T-helper 1 cell treated with Interleukin-12 subunit alpha and Interleukin-12 subunit beta and Interleukin-4 antibody, amounts not matched to agents 30 ng/mL and 1 ng/mL, for 36 hours (primary cell): ENCODE measurements around the gene GRN. TPM values are rescaled to one million over a fixed set of nuclear protein-coding genes. Genes with fewer than 3 reads are reported as not detected.
"Not testable (repeated sequence)": the region's sequence is repeated elsewhere in the genome, so short reads cannot be mapped to it uniquely, and the experiment has no call there.

ENCODE experiments used
- intact Hi-C: fragments of 100-400 bp; cut with micrococcal nuclease; formaldehyde crosslinking; loops from one replicate; pipeline ENCODE4 v1.15.1; 2024
- total RNA-seq: library from RNA; stranded (reverse); gene quantifications from 2 replicates; pipeline ENCODE4 v1.2.3, GENCODE V29; 2022

GRN gene
- total RNA-seq, 1 donor from 2014 or later = 58.0 TPM

GRCh38 chr17:44359458-44360143, 14.5 kb downstream of the GRN start:
- intact Hi-C loops = no loop called here

DNA sequence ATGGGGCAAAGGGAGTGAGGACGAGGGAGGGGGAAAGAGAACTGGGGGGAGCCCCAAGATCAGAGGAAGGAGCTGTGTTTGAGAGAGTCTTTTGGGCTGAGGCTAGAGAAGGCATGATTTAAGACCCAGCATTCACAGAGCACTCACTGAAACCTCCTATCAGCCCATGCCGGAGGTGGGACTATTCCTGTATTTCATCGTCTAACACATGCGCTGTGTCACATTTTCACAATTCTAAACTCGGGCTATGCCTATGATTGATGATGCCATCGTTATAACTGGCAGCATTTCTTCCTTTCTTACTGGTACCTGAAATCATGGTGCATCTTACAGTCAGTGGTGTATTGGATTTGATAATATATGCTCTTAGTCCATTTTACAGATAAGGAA, 15.0 kb downstream of the GRN start:
- intact Hi-C loops = no loop called here

DNA sequence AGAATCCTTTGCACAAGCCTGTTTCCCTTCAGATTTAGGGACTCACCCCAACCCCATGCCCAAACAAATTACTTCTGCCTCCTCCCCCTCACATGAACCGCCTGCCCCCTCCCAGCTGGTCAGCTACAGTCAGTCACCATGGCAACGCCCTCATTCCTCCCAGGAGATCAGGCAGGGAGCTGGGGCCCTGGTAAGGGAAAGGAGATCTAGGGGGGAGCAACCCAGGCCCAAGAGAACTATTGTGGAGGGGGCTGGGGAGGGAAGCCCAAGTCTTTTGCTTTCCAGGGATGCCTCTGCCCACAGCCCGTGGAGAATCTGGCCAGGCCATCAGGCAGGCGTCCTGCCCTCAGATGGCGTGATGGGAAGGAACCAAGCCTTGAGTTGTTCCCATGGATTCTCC, 15.7 kb downstream of the GRN start:
- intact Hi-C loops = no loop called here

GRCh38 chr17:44361292-44362260, 16.5 kb downstream of the GRN start:
- intact Hi-C loops = no loop called here

DNA sequence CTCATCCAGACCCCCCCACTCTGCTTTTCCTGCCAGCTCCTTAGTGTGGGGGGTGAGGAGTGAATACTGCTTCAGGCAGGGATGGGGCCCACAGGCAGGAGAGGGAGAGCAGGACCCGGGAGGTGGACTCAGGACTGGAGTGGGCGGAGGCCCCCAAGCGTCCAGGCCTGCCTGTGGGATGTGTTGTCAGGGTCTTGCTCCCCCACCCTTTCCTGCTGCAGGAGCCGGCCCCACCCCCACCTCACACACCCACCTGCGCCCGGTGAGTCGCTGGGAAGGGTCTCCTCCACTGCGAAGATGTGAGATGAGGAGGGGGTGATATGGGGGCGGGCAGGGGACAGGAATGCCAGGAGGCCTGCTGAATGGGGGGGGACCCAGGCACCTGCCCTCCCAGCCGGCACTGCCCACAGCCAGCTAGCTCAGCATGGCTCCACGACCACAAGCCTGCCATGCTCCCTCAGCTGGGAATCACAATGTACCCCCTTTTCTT, 17.4 kb downstream of the GRN start:
- intact Hi-C loops = no loop called here

GRCh38 chr17:44362949-44363612, 18.0 kb downstream of the GRN start:
- intact Hi-C loops = loop anchor here (1.0 kb wide), 1 partner anchor 22 kb away; no protein-coding TSS in a partner anchor

DNA sequence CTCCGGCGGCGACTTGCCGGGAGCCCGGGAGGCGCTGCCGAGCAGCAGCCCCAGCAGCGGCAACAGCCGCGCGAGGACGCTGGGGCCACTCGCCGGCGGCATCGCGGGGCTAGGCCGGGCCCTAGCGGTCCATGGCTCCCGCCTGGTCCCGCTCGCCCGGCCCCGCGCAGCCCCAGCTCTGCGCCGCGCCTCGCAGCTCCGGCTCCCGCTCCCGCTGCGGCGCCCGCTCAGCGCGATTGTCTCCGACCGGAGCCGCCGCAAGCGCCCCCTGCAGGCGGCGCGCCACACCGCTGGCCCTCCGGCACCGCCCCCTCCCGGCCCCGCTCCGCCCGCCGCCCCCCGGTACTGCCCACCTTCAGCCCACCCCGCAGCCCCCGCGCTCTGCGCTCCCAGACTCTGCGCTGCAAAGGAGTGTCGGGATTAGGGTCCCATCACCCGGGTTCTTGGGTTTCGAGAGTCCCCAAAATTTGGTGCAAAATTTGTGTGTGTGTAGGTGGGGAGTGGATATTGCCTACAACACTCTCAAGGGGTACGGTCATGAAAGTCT, 18.6 kb downstream of the GRN start, which contains the start of gene FAM171A2:
Gene FAM171A2, minus strand, starts transcription at position 241 of the 547 bp plus-strand sequence. Its CDS starts 139 bp downstream, at position 102.
- intact Hi-C loops = loop anchor here (1.0 kb wide), 1 partner anchor 22 kb away; no protein-coding TSS in a partner anchor

DNA sequence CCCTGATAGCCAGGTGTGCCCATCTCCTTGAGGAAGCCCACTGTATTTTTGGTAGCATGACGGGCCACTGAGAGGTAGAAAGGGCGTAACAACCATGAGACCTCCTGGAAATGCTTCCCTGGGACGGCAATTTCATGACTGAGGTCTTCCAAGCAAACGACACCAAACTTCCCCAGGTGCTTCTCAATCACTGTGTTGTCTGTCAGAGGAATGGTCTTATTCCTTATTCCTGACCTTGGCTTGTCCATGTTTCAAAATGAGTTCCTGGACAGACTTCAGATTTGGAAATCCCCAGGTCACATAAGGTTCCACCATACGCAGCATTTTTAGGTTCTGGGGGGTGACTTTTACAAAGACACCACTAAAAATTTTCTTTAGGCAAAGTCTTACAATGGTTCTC, 19.9 kb downstream of the GRN start:
- intact Hi-C loops = not testable (repeated sequence)

DNA sequence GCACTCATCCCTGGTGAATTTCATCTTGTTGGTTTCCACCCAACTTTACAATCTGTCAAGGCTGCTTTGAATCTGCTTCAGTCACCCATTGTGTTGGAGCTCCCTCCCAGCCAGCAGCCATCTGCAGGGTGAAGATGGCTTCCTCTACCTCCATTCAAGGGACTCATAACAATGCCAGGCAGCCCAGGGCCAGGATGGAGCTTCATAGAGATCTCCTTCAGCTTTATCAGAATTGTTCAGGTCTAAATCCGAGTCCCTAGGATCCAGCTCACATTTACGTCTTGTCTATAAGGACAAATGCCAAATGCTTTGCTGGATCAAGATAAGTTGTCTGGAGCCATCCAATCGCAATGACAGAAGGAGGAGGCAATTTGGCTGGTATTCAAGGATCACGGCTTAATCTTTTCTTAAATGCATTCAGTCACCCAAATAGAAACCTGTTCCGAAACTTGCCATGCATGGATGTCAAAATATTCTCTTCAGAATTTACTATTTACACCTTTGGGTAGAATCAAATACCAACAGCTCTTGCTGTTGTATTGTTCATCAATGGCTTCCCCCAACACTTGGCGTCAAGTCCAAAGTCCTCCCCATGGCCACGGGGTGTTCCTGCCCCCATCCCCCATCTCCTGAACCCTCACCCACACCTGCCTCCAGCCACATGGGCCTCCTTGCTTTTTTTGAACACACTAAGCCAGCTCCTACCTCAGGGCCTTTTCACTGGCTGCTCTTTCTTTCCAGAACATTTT, 22.3 kb downstream of the GRN start:
- intact Hi-C loops = no loop called here

- intact Hi-C loops = not testable (repeated sequence)
These were observed 23.5 kb downstream of the GRN start for GRCh38 chr17:44368391-44369243.

- intact Hi-C loops = not testable (repeated sequence)
These were observed 24.4 kb downstream of the GRN start for GRCh38 chr17:44369414-44370023.

GRCh38 chr17:44372036-44372435, 26.9 kb downstream of the GRN start:
- intact Hi-C loops = no loop called here

- intact Hi-C loops = no loop called here
These were observed 29.4 kb downstream of the GRN start for GRCh38 chr17:44374306-44375195.

GRCh38 chr17:44375196-44376017, 30.3 kb downstream of the GRN start:
- intact Hi-C loops = no loop called here

DNA sequence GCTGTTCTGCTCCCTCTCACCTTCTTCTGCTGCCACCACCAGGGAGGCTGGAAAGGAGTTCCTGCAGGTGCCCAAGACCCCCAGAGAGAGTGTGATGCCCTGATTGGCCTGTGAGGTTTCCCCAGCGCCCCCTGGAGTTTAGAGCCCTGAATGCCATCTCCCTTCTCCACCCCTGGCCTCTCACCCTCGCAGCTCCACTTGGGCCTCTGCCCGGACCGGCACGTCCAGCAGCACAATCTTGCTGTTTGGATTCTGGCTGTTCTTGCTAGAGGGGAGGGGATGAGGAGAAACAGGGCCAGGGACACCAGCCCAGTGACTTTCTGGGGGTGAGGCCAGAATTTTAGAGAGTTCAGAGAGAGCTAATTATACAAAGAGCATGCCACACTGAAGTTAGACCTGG, 31.0 kb downstream of the GRN start:
- intact Hi-C loops = no loop called here

- intact Hi-C loops = no loop called here
These were observed 31.7 kb downstream of the GRN start for GRCh38 chr17:44376779-44377178.

- intact Hi-C loops = no loop called here
These were observed 33.1 kb downstream of the GRN start for GRCh38 chr17:44378171-44378705.
